Keratinocyte (primary cell): ENCODE measurements around the gene STON1.

Experiments used
- CTCF ChIP-seq, 3 experiments: IDR thresholded peaks in 1 of 3; conservative IDR thresholded peaks in 1 of 3; optimal IDR thresholded peaks in 1 of 3; 2 replicates in 2 of 3; 3 replicates in 1 of 3; pipeline versions ENCODE3 to v1.5.1; 2011; ENCODE audit warnings: low read length in 3 of 3, mild to moderate bottlenecking in 3 of 3, moderate library complexity in 2 of 3, control low read depth in 1 of 3, inconsistent platforms in 1 of 3; ENCODE audit not compliant: insufficient read depth in 2 of 3; ENCODE audit errors: extremely low read depth in 1 of 3
- EZH2 ChIP-seq: IDR thresholded peaks from one replicate; pipeline ENCODE4 v1.6.1; 2012; ENCODE audit warnings: inconsistent platforms, mild to moderate bottlenecking, low read length, moderate library complexity

DNA sequence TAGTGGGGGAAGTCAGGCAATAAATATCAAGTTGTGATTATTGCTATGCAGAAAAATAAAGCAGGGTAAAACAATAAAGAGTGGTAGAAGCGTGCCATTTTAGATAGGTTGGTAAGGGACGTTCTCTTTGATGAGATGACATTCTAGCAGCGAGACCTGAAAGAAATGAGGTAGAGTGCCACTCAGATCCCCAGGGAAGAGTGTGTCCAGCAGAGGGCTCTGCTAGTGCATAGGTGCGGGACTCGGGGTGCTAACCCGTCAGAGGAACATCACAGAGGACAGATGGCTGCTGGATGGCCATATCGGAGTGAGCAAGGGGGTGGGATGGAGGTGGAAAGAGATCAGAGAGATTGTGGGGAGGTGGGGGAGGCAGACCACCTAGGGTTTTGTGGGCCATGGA is 71.4 kb downstream of the STON1 start:
- peak; percentile 54 to 88 (median 86) for TF ChIP-seq CTCF (optimal IDR thresholded peaks at IDR 0.05 in 1 of 3, IDR thresholded peaks at IDR 0.05 in 1 of 3, conservative IDR thresholded peaks at IDR 0.05 in 1 of 3; ENCODE audit: extremely low read depth in 1 of 3, insufficient read depth in 2 of 3, low read length in 3 of 3)
- TF ChIP-seq EZH2 = no peak
